HG02884 (cell line): ENCODE results near the gene CCDC14.
A peak's percentile ranks its signal among the peaks of the same experiment; 100 is the strongest.
"Not testable (repeated sequence)": the region's sequence is repeated elsewhere in the genome, so short reads cannot be mapped to it uniquely, and the experiment has no call there.

Experiments
- ATAC-seq: cut with Tn5 transposase; IDR thresholded peaks from one replicate; pipeline ENCODE4 v1.9.1; 2021; ENCODE audit warnings: mild to moderate bottlenecking, moderate library complexity; ENCODE audit not compliant: unreplicated experiment

CCDC14 gene, protein sequence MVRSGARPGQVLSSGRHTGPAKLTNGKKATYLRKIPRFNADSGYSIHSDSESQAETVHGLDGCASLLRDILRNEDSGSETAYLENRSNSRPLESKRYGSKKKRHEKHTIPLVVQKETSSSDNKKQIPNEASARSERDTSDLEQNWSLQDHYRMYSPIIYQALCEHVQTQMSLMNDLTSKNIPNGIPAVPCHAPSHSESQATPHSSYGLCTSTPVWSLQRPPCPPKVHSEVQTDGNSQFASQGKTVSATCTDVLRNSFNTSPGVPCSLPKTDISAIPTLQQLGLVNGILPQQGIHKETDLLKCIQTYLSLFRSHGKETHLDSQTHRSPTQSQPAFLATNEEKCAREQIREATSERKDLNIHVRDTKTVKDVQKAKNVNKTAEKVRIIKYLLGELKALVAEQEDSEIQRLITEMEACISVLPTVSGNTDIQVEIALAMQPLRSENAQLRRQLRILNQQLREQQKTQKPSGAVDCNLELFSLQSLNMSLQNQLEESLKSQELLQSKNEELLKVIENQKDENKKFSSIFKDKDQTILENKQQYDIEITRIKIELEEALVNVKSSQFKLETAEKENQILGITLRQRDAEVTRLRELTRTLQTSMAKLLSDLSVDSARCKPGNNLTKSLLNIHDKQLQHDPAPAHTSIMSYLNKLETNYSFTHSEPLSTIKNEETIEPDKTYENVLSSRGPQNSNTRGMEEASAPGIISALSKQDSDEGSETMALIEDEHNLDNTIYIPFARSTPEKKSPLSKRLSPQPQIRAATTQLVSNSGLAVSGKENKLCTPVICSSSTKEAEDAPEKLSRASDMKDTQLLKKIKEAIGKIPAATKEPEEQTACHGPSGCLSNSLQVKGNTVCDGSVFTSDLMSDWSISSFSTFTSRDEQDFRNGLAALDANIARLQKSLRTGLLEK

DNA sequence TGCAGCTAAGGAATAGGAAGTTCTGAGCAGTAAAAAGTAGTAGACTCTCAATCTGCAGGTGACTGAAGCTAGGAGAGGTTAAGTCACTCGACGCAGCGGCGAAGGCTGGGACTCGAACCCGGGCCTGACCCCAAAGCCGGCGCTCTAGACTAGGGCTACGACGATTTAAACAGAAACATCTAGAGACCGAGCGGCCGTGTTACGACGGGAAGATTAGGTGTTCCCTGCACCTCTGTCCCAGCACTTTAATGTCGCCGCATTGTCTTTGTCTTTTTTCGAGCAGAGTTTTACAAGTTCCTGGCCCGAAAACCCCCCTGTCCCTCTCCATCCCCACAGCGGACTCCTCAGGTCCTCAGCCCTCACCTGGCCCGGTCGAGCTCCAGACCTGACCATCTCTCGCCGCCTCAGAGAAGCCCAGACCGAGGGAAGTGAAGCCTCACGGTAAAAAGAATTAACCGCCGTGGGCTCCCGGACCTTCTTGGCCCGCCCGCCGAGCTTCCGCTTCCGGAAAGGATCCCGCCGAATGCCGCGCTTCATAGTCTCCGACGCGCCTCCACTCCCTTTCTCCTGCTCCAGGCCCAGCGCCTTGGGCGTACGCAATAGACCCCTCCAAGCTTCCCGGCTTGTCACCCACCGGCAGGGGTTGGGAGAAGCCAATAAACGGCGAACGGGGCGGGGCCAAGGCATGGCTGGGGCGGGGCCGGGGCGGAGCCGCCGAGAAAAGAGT lies at the start of gene CCDC14:
Gene CCDC14 (minus strand): TSS at position 449 of the 727 bp plus-strand sequence. CDS start 56 bp downstream, at position 393.
- peak; percentile 70 for ATAC-seq

DNA sequence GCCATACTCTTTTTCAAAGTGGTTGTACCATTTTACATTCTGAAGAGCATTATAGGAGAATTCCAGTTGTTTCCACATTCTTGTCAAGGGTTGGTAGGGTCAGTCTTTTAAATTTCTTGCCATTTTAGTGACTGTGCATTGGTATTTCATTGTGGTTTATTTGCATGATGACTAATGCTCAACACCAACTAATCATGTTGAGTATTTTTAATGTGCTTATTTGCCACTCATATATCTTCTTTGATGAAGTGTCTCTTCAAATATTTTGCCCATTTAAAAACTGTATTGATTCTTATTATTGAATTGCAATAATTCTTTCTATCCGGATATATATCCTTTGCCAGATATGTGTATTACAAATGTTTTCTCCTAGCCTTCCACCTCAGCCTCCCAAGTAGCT lies 47.3 kb upstream of the CCDC14 start:
- not testable (repeated sequence) for ATAC-seq

DNA sequence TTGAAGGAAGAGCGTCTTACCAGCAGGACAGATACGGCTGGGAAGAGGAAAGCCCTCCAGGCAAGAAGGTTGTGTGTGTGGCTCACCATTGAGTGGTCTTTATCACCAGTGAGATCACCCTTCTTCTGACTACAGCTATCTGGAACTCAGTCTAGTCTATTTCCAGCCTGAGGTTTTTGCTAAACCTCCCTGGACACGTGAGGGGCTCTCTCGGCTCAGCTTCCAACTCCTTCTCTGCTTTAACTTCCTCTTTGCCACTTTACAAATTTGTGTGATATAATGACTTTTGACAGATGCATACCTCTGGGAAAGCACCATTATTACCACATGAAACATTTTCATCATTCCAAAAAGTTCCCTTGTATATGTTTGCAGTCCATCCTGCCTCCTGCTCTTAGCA lies 46.2 kb upstream of the CCDC14 start:
- no peak for ATAC-seq

DNA sequence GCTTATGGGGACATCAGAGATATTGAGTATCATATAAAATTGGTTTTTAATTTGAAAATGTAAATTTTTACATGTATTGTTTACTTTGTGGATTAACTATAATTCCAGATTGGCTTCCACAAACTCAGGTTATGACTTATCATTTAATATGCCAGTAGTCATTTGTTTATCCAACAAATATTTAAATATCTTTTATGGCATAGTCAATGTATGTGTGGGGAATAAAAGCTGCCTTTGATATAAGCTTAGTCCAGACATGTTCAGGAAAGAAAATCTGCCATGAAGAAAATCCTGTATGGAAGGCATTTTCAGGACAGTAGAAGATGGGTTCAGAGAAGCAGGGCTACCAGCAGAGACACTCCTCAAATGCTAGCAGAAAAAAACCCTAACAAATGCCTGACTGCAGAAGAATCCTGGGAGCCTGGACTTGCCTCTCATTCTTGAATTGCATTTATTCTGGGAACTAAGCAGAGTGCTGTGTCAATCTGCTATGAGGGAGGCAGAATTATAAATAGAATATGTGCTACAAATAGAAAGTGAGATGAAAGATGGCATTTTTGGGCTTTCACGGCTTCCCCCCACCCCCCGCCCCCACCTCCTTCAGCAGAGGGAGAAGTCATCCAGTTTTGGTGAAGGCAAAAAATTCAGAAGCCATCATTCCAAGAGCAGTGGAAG lies 41.5 kb upstream of the CCDC14 start:
- ATAC-seq, result not testable (repeated sequence)

DNA sequence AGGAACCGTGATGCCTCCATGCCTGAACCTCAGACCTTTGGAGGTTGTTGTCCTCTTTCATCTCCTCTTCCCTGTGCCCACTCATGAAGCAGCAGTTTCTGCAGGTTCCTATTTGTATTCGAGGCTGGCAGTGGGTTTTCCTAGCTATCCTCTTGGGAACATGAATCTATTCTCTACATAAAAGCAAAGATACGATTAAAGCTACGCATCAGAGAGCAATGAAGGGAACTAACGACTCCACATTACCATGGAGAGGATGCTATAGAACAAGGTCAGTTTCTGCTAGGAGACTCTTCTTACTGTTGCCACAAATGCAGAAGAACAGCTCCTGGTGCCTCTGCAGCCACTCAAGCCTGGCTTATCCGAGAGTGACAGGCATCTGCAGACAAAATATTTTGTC lies 40.3 kb upstream of the CCDC14 start:
- not testable (repeated sequence) for ATAC-seq

DNA sequence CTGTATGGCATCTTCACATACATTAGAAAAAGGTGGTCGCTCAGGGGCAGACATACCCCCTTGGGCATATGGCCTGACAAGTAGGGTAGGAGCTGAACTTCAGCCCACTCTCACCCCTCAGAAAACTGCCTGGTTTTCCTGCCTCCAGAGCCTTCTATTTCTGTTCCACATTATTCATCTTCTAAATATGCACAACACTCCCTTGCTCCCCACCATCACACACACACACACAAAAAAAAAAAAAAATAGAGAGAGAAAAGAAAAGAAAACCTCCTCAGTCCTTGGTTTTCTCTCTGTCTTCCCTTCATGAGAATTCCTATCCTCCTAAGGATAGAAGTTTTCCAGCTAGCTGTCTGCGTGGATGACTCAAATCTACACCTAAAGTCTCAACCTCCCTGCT lies 36.5 kb upstream of the CCDC14 start:
- ATAC-seq, result no peak

DNA sequence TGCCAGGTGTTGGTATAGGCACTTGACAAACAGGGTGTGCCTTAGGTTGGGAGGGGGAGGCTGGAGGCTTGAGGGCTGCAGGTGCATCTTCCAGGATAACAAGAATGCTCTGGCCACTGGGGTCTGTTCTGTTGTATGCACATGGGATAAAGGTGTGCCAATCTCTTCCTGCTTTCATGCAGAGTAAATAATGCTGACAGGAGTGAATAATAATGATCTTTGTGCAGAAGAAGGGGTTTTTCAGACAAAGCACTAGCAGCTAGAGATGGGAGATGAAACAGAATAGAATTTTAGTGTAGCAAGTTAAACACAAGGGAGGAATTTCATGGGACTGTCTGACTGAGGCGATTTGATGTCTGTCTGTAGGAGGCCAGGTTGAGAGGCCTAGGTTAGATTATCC lies 32.8 kb upstream of the CCDC14 start:
- ATAC-seq, result no peak

DNA sequence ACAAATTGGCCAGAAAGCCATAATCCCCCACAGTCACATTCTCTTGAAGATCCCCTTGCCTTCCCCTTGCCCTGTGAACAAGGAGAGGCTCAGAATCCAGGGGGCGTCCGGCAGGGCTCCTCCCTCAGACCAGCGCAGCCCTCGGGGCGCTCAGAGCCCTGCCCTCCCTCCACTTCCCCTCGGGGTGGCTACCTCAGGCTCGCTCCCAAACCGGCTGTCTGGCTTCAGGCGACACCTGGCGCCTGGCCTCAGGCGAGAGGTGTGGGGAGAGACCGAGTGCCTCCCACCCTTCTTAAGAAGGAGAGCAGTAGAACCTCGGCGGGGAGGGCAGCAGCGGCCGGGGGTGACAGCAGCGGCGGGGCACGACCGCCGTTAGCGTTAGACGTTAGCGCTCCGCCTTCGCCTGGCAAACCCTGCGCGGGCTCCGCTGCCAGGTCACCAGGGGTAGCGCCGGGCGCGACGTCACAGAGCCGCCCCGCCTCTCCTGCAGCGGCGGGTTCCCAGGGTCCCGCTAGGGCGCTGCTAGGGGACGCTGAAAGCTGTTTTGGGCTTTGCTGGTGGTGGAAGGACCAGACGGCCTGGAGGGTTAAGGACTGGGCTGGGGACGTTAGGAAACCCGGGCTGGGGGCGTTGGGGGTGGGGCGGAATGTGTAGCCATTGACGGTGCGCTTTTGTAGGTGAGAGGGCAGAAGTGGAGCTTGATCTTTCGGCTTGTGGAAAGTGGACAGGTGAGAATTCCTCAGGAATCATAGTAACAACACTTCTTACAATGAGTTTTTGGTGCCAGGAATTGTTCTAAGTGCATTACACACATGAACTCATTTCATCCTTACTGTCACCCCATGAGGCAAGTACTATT lies 30.9 kb upstream of the CCDC14 start, which contains the start of gene ROPN1:
Gene ROPN1 (minus strand): TSS at position 395 of the 859 bp plus-strand sequence. CDS start 11,643 bp downstream, outside the sequence.
- not testable (repeated sequence) for ATAC-seq

DNA sequence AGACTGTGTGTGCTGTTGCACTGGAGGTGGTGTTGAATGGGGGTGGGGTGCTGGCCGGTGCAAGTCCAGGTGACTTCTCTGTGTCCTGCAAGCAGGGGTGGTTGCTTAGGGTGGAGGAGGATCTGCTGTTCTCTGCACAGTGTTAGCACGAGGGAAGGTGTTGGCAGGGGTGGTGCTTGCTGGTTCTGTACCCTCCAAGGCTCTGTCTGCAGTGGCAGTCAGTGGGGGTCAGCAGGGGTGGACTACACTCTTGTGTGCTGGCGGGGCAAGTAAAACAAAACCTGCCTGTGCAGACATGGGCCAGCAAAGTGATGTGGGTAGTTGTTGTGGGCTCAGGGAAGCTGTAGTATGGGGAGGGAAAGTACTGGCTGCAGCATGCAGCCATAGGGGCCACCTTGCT lies 25.4 kb upstream of the CCDC14 start:
- ATAC-seq, result no peak

DNA sequence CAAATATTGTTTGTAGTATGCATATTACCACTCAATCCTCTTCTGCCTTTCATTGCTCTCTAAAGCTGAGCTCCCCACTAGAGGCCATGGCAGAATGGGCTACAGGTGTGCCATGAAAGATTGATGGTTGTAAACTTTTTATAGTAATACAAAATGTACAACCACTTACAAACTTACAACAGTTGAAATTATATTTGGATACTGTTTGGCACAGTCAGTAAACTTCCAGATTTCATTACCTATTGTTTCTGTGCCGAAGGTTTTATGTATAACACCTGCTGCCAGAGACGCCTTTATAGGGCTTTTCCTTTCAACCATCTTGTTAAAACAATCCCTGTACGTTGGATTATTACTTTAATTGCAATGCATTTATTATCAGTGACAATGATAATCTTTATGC lies 23.9 kb upstream of the CCDC14 start:
- ATAC-seq, result no peak

DNA sequence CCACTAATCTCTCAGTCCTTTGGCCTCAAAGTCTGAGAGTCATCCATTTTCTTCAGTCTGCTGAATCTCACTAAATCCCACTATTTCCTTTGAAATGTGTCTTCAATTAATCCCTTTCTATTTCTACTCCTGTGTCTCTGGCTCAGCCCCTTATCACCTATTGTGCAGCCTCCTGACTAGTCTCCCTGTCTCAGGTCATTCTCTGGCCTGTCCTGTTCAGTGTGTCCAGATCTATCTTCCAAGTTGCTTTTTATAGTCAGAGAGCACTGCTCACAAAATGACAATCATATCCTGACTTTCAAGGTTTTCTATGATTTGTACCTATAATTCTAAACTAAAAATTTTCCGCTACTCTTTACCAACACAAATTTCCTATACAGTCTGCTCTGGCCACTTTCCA lies 23.3 kb upstream of the CCDC14 start:
- ATAC-seq, result no peak

DNA sequence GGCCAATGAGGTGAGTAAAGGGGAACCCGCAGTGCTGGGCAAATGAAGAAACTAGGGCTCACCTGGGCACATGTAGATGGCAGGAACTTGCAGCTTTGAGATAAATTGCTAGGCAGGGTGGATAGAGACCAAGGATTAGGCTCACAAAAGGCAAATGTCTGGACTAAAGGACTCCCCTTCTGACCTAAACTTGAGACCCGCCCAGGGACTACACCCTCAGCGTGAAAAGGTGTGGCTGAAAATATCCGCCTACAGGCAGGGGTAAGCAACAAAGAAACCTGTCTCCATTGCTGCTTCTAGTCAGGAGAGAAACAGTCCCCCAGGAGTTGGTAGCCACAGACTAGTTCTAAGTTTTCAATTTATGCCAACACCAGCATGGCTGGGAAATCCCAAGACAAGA lies 20.3 kb upstream of the CCDC14 start:
- ATAC-seq, result not testable (repeated sequence)

DNA sequence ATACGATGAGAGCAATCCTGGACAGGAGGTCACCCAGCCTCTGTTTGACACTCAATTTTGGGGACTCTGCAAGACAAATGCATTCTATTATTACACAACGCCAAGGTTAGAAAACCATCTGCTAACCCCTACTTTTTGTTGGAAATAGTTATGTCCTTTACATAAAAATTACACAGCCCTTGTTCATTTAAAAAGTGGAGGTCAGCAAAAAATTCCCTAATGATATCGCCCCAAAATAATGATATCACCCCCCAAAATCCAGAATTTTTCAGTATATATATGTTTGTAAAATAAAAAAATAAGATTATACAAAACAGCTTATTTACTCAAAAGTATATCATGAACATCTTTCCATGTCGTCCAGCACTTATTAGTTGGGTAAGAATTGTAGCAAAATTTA lies 19.5 kb upstream of the CCDC14 start:
- no peak for ATAC-seq

DNA sequence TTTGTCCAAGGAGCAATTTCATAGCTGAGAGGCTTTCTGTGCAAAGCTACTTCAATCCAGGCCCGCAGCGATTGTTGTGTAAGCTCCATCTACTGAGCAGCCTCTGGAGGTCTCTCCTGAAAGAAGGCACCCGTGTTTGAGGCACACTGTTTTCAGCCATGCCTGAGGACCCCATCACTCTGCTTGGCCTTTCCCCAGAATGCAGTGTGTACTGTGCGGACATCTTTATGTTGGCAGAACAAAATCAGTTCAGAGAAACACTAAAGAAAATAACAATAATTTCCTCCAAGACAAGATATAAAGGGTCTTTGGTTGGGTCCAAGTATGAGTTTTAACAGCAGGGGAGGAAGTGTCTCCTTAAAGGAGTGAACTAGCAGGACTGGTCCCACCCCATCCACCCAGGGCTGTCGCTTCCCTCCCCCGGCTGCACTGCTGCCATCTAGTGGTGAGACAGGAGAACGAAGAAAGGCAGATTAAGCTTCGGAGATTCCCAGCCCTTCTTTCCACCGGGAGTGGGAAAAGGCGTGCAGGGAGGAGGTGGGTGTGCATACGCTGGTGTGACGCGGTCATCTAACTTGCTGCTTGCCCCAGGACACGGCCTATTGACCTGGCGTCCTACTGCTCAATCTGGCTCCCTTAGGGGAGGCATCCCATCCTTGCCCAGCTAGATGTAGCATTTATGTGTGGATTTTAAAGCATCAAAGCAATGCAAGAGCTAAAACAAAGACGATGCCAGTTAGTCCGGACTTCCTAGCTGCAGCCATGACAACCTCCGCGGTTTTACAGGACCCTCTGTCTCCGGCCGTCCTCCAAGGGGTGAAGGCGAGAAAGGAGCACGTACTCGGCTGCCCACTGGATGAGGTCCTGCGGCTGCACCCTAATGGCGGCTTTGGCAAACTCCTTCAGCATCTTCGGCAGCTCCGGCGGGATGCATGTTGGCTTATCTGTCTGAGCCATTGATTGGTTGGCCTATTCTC lies 18.8 kb upstream of the CCDC14 start:
- not testable (repeated sequence) for ATAC-seq

DNA sequence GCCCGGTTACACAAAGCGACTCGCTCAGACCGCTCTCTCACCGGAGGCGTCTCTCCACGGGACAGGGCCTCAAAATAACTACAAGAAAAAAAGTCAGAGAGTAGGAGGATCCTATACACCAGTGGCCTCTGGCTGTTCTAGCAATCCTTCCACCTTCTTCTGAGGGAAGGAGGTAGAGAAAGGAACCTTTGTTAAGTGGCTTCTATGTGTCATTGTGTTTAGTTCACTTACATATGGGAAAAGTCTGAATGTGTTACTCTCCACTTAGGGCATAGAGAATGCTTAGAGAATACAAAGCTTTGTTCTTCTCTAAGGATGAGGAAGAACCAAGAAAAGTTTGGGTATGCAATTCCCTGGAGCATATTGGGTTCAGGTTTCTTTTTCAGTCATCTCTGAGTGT lies 15.9 kb upstream of the CCDC14 start:
- not testable (repeated sequence) for ATAC-seq

DNA sequence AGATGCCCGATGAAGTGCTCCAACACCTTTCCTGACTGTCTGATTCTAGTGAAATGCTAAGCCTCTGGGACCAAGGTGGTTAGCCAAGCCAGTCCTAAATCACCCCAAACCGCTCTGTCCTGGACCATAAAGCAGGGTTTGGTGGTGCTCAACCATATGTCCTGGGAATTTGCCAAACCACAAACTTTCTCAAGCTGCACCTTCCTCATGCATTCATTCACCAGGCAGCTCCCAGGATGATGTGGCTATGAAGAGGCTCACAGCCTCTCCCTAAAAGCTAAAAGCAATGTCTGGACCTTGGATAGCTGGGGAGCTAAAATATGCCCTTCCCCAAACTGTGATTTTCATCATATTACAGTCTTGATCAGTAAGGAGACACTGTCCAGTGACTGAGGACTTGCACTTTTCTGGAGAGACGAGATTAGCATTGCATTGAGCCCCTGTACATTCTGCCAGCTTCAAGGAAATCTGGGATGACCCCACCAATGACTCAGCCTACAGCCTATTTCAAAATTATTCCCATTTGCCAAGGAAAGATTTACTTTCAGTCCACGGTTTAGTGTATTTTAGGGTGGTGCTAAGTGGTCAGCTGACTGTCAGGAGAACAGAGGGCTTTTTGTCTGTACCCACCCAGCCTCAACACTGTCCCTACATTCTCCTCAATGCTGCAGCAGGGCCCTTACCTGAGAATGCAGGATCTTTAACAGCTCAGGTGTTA lies 15.3 kb upstream of the CCDC14 start:
- not testable (repeated sequence) for ATAC-seq

DNA sequence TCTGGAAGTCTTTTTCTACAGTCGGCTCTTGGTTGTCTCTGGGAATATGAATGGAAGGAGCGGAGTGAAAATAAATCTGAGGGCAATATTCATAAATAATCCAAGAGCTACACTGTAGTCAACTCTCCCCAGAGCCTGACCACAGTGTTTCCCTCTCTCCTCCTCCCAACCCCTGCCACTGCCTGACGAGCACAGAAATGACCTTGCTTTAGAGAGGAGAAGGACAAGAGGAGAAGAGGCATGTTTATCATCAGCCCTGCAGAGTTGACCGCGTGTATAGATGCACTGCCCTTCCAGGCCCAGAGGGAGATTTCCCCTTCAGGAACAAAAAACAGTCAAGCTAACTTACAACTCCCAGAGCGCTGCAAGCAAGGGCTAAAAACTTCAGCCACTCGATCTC lies 14.0 kb upstream of the CCDC14 start:
- ATAC-seq, result not testable (repeated sequence)

DNA sequence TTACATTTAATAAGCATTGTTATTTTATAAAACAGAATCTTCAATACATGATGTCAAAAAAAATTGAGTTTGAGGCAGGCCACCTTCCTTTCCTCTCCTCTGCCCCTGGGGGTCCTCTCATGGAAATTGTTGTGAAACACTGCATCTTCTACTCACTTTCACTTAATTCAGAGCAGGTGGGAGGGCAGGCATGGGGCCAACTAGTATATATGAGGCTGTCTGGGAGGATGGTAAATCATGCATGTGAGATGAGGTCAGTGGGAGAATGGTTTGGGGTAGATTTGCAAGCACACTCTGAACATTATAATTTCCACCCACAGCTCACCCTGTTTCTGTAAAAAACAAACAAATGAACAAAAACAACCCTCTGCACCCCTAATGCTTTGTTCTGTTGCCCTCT lies 10.4 kb upstream of the CCDC14 start:
- no peak for ATAC-seq
